NCI-H2196 (cell line): Measurements from ENCODE around the gene TMEM63A.
"Not testable (repeated sequence)": the region's sequence is repeated elsewhere in the genome, so short reads cannot be mapped to it uniquely, and the experiment has no call there.

ENCODE experiments used
- DNase-seq: peaks from one replicate; lab custom pipeline; 2025; ENCODE audit not compliant: unreplicated experiment; lab: John Stamatoyannopoulos, UW

Gene TMEM63A

DNA sequence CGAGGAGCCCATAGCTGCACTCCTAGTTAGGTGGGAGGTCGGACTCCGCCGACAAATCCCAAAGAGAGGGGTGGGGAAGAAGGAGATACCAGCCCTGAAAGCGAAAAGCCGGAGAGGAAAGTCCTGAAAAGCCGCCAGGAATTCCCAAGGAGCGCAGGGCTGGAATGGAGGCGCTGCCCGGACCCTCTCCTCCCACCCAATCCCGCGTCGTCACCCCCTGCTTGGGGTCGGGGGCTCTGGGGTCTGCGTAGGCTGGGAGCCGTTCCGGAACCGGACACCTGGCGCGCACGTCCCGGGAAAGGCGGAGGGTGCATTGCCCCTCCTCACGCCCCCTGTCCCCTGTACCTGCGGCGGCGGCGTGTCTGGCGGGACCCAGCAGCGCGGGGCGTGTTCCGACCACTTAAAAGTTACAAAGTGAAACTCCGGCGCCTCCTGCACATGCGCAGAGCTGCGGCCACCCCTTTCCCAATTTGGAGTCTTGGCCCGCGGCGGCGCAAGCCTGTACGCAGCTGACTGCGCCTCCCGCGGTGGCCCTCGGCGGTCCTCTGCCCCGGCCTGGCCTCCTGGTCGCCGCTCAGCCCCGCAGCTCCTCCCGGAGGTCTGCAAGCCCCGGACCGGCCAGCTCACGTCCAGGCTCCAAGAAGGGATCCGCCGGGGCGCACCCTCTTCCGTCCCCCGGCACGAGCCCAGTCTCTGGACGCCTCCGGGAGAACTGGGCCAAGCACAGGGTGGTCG lies at the start of gene TMEM63A:
Gene TMEM63A, minus strand, starts transcription at position 422 of the 735 bp plus-strand sequence. CDS start 4,800 bp downstream, outside the sequence.
- DNase-seq: peak; percentile 76

DNA sequence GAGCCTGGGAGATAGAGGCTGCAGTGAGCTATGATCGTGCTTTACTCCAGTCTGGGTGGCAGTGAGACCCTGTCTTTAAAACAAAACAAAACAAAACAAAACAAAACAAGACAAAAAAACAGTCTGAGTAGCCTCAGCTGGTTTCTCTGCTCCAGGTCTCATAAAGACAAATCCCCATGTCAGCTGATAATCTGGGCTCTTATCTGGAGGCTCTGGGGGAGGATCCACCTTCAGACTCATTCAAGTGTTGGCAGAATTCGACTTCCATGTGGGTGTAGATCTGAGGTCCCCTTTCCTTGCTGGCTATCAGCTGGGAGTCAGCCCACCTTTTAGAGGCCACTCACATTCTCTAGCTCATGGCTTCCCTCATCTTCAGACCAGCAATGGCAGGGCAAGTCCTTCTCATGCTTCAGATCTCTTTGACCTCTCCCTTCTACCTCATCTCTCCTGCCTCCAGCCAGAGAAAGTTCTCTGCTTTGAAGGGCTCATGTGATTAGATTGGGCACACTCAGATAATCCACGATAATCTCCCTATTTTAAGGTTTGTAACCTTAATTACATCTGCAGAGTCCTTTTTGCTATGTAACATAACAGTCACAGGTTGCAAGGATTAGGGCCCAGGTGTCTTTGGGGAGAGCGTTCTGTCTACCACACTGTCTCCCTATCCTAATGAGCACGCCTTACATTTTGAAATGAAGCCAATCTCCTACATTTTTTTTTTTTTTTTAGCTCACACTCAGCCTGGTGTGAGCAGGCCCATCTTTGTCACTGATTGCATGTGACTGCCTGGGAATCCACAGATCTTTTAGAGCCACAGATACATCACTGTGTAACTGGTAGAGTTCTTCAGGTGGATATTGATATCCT lies 49.3 kb upstream of the TMEM63A start:
- no peak for DNase-seq

DNA sequence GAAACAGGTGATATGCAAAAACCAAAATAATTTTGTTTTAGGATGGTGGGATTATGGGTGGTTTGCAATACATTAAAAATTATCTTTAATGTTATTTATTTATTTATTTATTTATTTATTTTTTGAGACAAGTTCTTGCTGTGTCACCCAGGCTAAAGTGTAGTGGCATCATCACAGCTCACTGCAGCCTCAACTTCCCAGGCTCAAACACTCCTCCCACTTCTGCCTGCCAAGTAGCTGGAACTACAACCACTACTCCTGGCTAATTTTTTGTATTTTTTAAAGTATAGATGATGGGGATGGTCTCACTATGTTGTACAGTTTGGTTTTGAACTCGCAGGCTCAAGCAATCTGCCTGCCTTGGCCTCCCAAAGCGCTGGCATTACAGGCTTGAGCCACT lies 48.4 kb upstream of the TMEM63A start:
- DNase-seq: no peak

DNA sequence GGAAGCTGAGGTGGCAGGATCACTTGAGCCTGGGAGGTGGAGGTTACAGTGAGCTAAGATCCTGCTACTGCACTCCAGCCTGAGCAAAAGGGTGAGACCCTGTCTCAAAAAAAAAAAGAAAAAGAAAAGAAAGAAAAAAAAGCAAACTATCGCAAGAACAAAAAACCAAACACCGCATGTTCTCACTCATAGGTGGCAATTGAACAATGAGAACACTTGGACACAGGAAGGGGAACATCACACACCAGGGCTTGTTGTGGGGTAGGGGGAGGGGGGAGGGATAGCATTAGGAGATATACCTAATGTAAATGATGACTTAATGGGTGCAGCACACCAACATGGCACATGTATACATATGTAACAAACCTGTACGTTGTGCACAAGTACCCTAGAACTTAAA lies 47.3 kb upstream of the TMEM63A start:
- DNase-seq: not testable (repeated sequence)

DNA sequence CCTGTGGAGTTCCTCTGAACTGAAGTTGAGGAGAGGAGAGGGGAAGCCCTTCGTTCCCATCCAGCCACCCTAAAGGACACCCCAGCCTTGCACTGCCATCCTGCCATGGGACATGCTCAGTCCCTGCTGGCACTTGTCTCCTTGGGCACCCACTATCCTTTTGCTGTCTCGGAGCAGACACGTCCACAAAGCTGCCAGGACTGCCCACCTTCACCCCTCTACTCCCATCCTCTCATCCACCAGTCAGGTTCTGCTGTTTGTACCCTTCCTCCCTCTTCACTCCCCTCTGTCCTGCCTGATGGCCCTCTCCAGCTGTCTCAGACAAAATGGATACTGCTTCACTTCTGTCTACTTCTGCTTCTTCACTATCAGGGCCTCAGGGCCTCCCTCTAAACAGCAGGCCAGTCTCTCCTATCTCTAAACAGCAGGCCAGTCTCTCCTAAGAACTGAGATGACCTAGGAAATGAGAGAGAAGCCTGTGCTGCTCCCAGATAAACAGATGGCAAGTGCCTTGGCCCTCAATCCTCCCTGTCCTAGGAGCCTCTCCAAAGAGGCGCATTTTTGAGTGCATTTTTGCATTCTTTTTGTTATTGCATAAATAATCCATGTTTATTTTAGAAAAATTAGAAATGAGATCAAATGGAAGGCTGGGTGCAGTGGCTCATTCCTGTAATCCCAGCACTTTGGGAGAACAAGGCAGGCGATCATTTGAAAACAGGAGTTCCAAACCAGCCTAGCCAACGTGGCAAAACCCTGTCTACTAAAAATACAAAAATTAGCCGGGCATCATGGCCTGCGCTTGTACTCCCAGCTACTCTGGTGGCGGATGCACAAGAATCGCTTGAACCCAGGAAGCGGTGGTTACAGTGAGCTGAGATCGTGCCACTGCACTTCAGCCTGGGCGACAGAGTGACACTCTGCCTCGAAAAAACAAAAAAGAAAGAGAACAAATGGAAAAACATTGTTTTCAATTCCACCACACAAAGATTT lies 46.3 kb upstream of the TMEM63A start:
- DNase-seq: no peak

DNA sequence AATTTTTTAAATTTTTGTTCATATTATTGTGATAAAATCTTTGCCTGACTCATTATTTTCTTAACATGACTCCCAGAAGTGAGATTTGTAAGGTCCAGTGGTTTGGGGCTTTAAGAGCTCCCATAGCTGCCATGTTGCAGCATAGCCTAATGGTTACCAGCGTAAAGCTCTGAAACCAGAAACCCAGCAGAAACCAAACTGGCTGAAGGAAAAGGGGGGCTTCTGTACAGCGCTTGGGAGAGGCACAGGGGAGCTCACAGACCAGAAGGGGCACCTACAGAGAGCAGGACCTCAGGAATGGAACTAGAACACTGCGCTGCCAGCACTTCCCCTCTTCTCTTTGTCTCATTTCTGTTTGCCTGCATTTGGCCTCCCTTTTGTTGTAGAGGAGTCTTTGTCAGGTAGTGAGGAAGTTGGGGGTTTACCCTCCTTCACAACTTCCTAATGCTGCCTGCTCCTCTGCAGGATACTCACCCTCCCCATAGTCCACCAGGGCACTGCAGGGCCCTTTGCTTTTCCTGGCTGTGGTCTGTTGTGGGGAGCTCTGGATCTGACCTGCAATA lies 44.5 kb upstream of the TMEM63A start:
- no peak for DNase-seq

DNA sequence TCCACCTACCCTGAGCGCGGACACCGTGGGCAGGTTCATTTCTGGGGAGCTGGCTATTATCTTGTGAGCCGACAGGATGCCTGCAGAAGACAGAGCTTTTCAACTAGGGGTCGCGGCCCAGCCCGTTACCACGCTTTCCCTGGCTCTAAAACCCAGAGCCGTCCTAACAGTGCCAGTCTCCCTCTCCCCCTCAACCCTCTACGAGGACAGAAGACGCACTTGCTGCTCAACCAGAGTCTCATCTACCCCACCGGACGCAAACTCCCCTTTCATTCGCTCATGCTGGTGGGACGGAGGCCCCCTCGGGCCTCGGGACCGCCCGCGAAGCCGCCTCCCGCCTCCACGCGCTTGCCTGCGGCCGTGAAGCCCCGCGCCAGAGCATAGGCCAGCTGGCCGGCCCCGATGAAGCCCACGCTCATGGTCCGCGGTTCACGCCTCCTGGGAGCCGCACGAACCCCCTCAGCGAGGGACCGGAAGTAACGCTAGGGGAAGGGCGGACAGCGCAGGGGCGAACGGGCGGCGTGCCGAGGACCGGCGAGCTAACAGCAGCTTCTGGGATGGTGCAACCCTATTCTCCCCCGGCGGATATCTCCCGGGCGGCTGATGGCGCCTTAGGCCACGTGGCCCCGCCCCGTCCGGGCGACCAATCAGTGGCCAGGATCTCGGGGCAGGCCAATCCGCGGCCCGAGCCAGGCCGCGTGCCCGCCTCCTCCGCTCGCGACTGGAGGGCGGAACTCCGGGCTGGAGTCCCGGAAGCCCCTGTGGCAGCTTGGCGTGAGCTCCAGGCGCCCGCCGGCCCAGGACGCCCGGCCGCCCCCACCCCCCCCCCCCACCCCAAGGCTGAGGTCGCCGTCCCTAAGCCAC lies 41.7 kb upstream of the TMEM63A start, which contains the start of gene PYCR2:
Gene PYCR2, minus strand, starts transcription at position 559 of the 864 bp plus-strand sequence. Its CDS starts 140 bp downstream, at position 419.
- peak; percentile 98 for DNase-seq

DNA sequence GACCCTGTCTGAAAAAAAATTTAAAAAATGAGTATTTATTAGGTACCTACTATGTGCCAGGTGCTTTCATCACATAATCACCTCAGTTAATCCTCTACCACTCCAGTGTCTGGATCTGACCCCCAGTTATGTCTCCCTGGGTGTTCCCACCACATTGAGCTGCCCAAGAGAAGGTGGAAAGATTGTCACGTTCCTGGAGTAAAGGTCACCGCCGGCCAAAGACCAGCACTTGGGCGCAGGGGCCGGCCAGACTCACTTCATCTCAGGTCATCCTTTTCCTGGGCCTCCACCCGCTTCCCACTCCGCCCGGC lies 41.2 kb upstream of the TMEM63A start:
- DNase-seq: no peak

DNA sequence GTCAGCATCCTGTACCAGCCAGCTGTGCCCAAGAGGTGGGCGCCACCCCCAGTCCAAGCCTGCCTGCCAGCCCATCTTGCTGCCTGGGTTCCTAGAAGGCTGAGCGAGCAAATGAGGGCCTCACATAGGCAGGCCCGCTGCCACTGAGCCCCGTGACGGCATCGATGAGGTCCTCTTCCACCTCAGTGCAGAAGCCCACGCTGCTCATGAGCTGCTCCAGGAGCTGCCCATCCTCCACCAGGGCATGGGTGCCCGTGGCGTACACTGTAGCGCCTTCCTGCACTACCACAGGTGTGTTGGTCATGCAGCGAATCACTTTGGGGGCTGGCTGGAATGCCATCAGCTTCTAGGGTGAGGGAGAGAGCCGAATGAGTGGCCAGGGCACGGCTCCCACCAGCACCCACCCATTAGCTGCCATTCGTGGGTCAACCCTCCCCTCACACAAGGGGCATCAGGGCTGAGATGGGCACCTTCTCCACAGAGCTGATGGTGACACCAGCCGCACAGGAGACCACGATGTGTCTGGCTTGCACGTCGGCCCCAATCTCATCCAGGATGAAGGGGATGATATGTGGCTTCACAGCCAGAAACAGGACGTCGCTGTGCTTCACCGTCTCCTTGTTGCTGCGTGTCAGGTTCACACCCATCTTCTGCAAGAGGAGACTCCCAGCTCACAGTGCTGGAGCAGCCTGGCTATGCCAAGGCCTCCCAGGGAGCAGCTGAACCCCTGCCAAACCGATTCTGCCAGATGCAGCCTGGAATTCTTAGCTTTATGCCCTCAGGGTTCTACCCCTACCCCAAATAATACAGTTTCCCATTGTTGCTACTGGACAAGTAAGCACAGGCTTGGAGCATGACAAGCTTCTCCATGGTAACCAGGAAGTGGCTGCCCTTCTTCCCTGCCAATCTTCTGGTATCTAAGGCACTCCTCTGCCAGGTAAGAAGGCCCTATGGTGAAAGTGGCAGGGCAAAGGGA lies 39.8 kb upstream of the TMEM63A start:
- peak; percentile 81 for DNase-seq

DNA sequence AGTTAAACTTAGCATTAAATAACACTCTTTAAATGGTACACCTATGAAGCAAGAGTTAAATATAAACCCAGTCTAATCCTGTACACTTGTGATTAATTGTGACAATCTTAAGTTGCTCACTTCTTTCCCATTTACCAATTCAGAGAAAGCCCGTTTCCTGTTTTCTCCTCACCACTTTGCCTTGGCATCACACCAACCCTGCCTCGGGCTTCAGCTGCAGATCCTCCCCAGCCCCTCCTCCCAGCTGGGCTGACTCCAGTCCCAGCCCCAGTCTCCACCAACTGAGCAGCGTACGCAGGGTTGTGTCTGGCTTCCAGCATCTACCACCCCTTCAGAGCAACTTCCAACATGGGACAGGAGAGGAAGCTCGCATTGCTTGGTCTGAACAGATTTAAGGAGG lies 37.7 kb upstream of the TMEM63A start:
- DNase-seq: peak; percentile 88

DNA sequence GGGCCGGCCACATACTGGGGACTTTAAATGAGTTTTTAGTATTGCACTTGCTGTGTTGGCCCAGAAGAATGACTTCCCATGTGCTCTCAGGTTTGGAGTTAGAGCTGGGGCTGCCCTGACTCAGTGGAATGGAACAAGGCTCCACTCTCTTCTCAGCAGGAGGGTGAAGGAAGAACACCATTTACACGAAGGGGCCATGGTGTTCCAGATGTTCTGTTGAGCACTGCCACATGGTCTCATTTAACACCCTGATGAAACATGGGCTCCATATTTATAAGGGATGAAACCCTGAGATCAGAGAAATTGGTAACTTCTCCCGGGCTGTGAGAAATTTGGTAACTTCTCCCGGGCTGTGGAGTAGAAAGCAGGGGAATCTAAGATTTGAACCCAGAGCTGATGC lies 36.1 kb upstream of the TMEM63A start:
- no peak for DNase-seq

DNA sequence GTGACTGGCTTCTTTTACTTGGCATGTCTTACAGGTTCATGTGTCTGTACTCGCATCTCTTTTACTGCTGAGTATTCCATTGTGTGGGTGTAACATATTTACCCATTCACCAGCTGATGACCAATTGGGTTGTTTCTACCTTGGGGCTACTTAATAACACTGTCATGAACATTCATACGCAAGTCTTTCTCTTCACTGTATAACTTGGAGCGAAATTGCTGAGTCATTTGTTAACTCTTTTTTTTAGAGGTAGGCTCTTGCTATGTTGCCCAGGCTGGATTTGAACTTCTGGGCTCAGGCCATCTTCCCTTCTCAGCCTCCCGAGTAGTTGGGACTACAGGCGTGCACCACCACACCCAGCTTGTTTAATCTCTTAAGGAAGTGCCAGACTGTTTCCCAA lies 35.4 kb upstream of the TMEM63A start:
- no peak for DNase-seq

DNA sequence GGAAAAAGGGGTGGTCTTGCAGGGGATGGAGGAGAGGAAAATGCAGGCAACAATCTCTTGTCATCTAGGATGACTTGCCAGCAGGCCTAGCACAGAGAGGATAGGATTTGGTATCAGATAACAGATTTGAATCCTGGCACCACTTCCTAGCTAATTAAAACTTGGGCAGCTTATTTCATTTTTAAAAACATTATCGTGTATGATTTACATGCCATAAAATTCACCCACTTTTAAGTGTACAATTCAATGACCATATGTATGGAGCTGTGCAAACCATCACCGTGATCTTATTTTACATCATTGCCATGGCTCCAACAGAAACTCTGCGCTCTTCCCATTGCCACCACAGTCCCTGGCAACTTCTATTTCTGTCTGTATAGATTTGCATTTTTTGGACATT lies 34.9 kb upstream of the TMEM63A start:
- DNase-seq: no peak

DNA sequence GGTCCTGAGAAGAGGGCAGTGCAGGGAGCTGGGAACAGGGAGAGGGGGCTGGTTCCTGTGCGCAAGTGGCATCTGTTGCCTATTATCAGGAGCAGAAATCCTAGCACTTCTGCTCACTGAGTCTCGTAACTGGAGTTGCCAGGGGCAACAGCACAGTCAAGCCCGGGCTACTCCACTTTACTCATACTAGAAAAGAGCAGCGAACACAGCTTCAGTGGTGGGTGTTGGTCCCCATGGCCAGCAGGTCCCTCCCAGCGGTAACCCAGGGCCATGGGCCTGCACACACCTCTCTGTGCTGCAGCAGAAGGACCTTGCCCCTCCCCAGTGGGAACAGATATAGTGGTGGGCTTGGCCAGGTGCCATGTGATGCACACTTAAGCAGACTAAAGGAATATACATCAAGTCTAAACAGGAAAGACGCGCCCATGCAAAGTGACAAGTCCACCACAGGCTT lies 33.4 kb upstream of the TMEM63A start:
- no peak for DNase-seq

DNA sequence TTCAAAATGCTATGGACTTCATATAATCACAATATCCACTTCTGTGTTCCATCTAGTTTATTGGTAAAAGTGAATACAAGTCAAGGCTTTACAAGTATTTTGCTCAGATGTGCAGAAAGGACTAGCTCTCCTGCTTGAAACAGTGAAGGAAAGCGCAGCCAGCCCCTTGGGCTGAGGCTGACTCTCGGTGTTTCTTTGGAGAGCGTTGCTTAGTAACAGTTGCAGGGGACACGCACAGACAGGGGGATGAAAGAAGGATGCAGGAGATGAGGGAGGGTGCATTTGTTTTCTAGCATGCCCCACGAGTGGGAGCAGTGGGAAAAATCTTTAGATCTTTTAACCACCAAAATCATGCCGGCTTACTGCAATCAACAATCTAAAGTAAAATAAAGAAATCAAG lies 32.8 kb upstream of the TMEM63A start:
- no peak for DNase-seq

DNA sequence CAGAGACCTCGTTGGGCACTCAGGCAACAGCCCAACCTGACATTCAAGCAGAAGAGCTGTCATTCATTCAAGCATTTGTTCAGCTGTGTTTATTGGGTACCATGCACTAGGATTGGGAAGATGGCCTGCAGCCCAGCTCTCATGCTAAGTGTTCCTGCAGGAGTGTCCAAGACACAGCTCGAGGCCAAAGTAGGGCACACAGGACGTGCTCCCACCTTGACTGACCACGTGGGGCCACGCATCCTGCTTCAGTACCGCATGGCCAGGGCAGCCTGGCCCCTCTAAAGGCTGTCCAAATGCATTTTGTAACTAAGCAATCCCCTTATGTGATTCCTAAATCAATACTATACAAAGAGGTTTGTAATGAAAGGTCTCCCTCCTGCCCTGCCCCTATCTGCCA lies 32.2 kb upstream of the TMEM63A start:
- DNase-seq: no peak

DNA sequence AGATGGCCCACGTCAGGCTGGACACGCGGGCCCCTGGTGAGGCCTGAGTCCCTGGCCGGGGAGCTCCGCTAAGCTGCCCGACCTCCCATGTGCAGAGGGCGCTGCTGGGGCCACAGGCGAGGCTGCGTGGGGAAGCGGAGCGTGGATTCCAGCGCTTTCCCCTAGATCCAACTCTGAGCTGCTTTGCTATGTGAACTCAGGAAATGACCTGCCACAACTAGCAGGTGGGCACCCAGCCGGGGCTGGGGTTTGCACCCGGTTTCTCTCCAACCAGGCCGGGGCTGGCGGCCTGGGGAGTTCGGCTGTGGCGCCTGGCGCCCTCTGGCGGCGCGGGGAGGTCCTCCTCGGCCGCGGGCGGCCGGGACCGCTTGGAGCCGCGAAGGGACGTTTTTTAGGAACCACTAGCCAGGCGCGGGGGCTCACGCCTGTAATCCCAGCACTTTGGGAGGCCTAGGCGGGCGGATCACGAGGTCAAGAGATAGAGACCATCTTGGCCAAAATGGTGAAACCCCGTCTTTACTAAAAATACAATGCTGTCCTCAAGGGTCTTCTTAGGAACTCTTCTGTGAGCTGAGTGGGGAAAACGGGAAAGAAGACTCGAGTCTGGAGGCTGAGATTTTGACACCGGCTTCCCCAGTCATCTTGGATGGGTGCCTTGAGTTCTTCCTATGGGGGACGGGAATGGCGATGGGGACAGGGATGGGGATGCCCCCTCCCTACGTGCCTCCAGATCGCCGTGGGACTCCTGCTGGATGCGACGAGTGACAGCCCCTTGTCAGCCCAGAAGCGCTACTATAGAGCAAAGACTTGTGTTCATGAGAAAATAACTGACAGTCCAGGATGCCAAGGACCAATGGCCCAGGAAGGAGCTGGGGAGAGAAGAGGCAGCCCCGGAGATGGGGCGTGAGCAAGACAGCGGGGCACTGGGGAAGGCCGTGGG lies 29.3 kb upstream of the TMEM63A start:
- no peak for DNase-seq

DNA sequence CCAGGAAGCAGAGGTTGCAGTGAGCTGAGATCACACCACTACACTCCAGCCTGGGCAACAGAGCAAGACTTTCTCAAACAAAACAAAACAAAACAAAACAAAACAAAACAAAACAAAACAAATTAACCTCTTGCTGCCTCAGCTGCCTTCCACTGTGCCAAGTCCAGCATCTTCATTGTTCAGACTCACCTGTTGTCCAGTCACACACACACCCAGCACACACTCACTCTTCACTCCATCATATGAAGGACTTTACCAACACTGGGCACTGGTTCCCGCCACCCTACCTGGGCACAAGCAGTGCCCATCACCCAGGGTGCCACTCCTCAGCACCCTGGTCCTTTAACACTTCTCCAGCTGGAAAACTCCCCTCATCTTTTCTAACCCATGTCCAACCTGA lies 27.3 kb upstream of the TMEM63A start:
- DNase-seq: no peak
